ENCODE results near the gene SLC25A45.
A peak's percentile ranks its signal among the peaks of the same experiment; 100 is the strongest.

DNA sequence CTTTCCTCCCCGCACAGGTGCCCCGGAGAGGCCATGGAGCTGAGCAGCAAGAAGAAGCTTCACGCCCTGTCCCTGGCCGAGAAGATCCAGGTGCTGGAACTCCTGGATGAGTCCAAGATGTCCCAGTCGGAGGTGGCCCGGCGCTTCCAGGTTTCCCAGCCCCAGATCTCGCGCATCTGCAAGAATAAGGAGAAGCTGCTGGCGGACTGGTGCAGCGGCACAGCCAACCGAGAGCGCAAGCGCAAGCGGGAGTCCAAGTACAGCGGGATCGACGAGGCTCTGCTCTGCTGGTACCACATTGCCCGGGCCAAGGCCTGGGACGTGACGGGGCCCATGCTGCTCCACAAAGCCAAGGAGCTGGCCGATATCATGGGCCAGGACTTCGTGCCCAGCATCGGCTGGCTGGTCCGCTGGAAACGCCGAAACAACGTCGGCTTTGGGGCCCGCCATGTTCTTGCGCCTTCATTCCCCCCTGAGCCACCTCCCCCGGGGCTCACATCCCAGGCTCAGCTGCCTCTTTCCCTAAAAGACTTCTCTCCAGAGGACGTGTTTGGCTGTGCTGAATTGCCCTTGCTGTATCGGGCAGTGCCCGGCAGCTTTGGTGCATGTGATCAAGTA lies 26.6 kb downstream of the SLC25A45 start:
- TF ChIP-seq, protein P1, sequence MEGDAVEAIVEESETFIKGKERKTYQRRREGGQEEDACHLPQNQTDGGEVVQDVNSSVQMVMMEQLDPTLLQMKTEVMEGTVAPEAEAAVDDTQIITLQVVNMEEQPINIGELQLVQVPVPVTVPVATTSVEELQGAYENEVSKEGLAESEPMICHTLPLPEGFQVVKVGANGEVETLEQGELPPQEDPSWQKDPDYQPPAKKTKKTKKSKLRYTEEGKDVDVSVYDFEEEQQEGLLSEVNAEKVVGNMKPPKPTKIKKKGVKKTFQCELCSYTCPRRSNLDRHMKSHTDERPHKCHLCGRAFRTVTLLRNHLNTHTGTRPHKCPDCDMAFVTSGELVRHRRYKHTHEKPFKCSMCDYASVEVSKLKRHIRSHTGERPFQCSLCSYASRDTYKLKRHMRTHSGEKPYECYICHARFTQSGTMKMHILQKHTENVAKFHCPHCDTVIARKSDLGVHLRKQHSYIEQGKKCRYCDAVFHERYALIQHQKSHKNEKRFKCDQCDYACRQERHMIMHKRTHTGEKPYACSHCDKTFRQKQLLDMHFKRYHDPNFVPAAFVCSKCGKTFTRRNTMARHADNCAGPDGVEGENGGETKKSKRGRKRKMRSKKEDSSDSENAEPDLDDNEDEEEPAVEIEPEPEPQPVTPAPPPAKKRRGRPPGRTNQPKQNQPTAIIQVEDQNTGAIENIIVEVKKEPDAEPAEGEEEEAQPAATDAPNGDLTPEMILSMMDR (conservative IDR thresholded peaks at IDR 0.05 in 1 of 2, IDR thresholded peaks at IDR 0.05 in 1 of 2; ENCODE audit: low read depth in 1 of 2, low read length in 2 of 2), result no peak
- TF ChIP-seq EZH2 (IDR thresholded peaks at IDR 0.05; ENCODE audit: low read length, missing control alignments), result peak; percentile 59
